GM12878 (cell line): ENCODE data around the gene ZBTB37. TPM values are rescaled to one million over a fixed set of nuclear protein-coding genes. Genes with fewer than 3 reads are reported as not detected.
A peak's percentile ranks its signal among the peaks of the same experiment; 100 is the strongest.

Source experiments
- ATF7 ChIP-seq: fragments of 450-650 bp; IDR thresholded peaks from 2 replicates; pipeline ENCODE4 v1.6.1; 2016; ENCODE audit warnings: low read depth, mild to moderate bottlenecking
- BCL11A ChIP-seq: IDR thresholded peaks from 2 replicates; pipeline ENCODE4 v1.6.1; 2011; ENCODE audit warnings: low read depth, low read length
- CEBPB ChIP-seq, 2 experiments: fragments of 150-350 bp in 1 of 2; IDR thresholded peaks; 2 replicates each; pipeline ENCODE4 v1.6.1; 2012 to 2014; ENCODE audit warnings: low read depth in 2 of 2, low read length in 2 of 2, borderline replicate concordance in 1 of 2, inconsistent platforms in 1 of 2
- CREB1 ChIP-seq: IDR thresholded peaks from 2 replicates; pipeline ENCODE4 v1.6.1; 2012; ENCODE audit warnings: low read depth, mild to moderate bottlenecking, inconsistent platforms
- CREM ChIP-seq: IDR thresholded peaks from 2 replicates; pipeline ENCODE4 v1.6.1; 2014; ENCODE audit warnings: antibody characterized with exemption, low read depth
- EED ChIP-seq: sonication (generic); IDR thresholded peaks from 2 replicates; pipeline ENCODE4 v1.6.1; 2016; ENCODE audit warnings: antibody characterized with exemption, low read depth
- EP300 ChIP-seq, 2 experiments: fragments of 150-350 bp in 1 of 2; IDR thresholded peaks; 2 replicates each; pipeline ENCODE4 v1.6.1; 2011 to 2012; ENCODE audit warnings: low read depth in 2 of 2, low read length in 2 of 2, borderline replicate concordance in 1 of 2, improper control_type of control experiment in 1 of 2, inconsistent platforms in 1 of 2; ENCODE audit not compliant: control insufficient read depth in 1 of 2
- ESRRA ChIP-seq: IDR thresholded peaks from 2 replicates; pipeline ENCODE4 v1.6.1; 2012; ENCODE audit warnings: mild to moderate bottlenecking, low read length, improper control_type of control experiment
- FOXM1 ChIP-seq: IDR thresholded peaks from 2 replicates; pipeline ENCODE4 v1.6.1; 2012; ENCODE audit warnings: low read depth, mild to moderate bottlenecking, inconsistent platforms, low read length, moderate library complexity
- GABPA ChIP-seq: IDR thresholded peaks from 2 replicates; pipeline ENCODE4 v1.6.1; 2014; ENCODE audit warnings: antibody characterized with exemption, low read depth, mild to moderate bottlenecking, inconsistent platforms
- IKZF1 ChIP-seq: fragments of 450-650 bp; conservative IDR thresholded peaks from 2 replicates; pipeline ENCODE4 v1.6.1; 2017; ENCODE audit warnings: antibody characterized with exemption, mild to moderate bottlenecking
- IRF4 ChIP-seq: IDR thresholded peaks from 2 replicates; pipeline ENCODE4 v1.6.1; 2011; ENCODE audit warnings: low read depth, low read length
- JUND ChIP-seq: IDR thresholded peaks from 2 replicates; pipeline ENCODE4 v1.6.1; 2012; ENCODE audit warnings: low read depth, mild to moderate bottlenecking, low read length, improper control_type of control experiment, moderate library complexity
- MTA2 ChIP-seq: fragments of 450-650 bp; IDR thresholded peaks from 2 replicates; pipeline ENCODE4 v1.6.1; 2016; ENCODE audit warnings: low read depth, mild to moderate bottlenecking, moderate library complexity
- NFXL1 ChIP-seq: fragments of 450-650 bp; IDR thresholded peaks from 2 replicates; pipeline ENCODE4 v1.6.1; 2017; ENCODE audit warnings: antibody characterized with exemption, mild to moderate bottlenecking, borderline replicate concordance
- NR2C1 ChIP-seq: fragments of 450-650 bp; IDR thresholded peaks from 2 replicates; pipeline ENCODE4 v1.6.1; 2017; ENCODE audit warnings: antibody characterized with exemption, mild to moderate bottlenecking, moderate library complexity
- PAX5 ChIP-seq: IDR thresholded peaks from 2 replicates; pipeline ENCODE4 v1.6.1; 2011; ENCODE audit warnings: low read depth, low read length, borderline replicate concordance
- PAX8 ChIP-seq: fragments of 450-650 bp; IDR thresholded peaks from 2 replicates; pipeline ENCODE4 v1.6.1; 2017; ENCODE audit warnings: mild to moderate bottlenecking, moderate library complexity
- RBBP5 ChIP-seq: fragments of 200-600 bp; sonication (generic); conservative IDR thresholded peaks from 2 replicates; pipeline ENCODE4 v1.6.1; 2016
- RCOR1 ChIP-seq: conservative IDR thresholded peaks from 2 replicates; pipeline ENCODE4 v1.6.1; 2012; ENCODE audit warnings: low read depth, low read length, improper control_type of control experiment
- RELA ChIP-seq: fragments of 450-650 bp; IDR thresholded peaks from 2 replicates; pipeline ENCODE4 v1.8.0; 2014; ENCODE audit warnings: borderline replicate concordance; ENCODE audit not compliant: partially characterized antibody
- SRF ChIP-seq, 2 experiments: IDR thresholded peaks; 2 replicates each; pipeline ENCODE4 v1.6.1; 2011; ENCODE audit warnings: low read depth in 2 of 2, low read length in 2 of 2, mild to moderate bottlenecking in 1 of 2, moderate library complexity in 1 of 2
- SUZ12 ChIP-seq: fragments of 200-600 bp; sonication (generic); IDR thresholded peaks from one replicate; pipeline ENCODE4 v1.6.1; 2018; ENCODE audit warnings: antibody characterized with exemption, mild to moderate bottlenecking; ENCODE audit not compliant: unreplicated experiment
- TCF12 ChIP-seq: IDR thresholded peaks from 2 replicates; pipeline ENCODE4 v1.6.1; 2011; ENCODE audit warnings: low read depth, mild to moderate bottlenecking, low read length
- YY1 ChIP-seq: IDR thresholded peaks from 2 replicates; pipeline ENCODE4 v1.6.1; 2011; ENCODE audit warnings: low read depth, mild to moderate bottlenecking, low read length
- ZNF207 ChIP-seq: fragments of 450-650 bp; IDR thresholded peaks from 2 replicates; pipeline ENCODE4 v1.6.1; 2014; ENCODE audit warnings: antibody characterized with exemption, mild to moderate bottlenecking, borderline replicate concordance
- ZNF217 ChIP-seq: fragments of 450-650 bp; IDR thresholded peaks from 2 replicates; pipeline ENCODE4 v1.6.1; 2017; ENCODE audit warnings: antibody characterized with exemption, mild to moderate bottlenecking
- polyA plus RNA-seq, 11 experiments: library from polyadenylated mRNA; depleted of rRNA in 4 of 11; unstranded in 6 of 11; stranded (reverse) in 5 of 11; fragments of >200 nt; fragmentation: Nextera tagmentation in 4 of 11; fragmentation: Illumina TruSeq in 1 of 11; extraction: Ambion mirVana in 4 of 11; extraction: Trizol in 1 of 11; gene quantifications; 1 replicate in 1 of 11; 2 replicates in 10 of 11; pipeline versions ENCODE4 v1.2.1 to v1.2.3, GENCODE V29; 2011 to 2016; ENCODE audit warnings: inconsistent platforms in 2 of 11, missing spikeins in 2 of 11, low read depth in 1 of 11
- total RNA-seq, 4 experiments: library from RNA; depleted of rRNA in 3 of 4; stranded (reverse); fragments of >200 nt in 3 of 4; fragmentation: Illumina TruSeq in 1 of 4; extraction: Trizol in 1 of 4; gene quantifications; 2 replicates each; pipeline versions ENCODE4 v1.2.1 to v1.2.3, GENCODE V29; 2013 to 2021
- TF ChIP-seq, protein P1 (sequence below): IDR thresholded peaks from 2 replicates; pipeline ENCODE4 v1.6.1; 2012; ENCODE audit warnings: low read depth, low read length, improper control_type of control experiment
- TF ChIP-seq, protein P2 (sequence below): fragments of 450-650 bp; formaldehyde crosslinking; IDR thresholded peaks from 2 replicates; pipeline ENCODE4 v1.5.0; 2022; ENCODE audit warnings: mild to moderate bottlenecking, missing genetic modification characterization

The ZBTB37 gene
- total and polyA plus RNA-seq, 10 of the 15 experiments (the other 5 are each of a cell fraction or from before 2014, with no cell fraction given), result 0.16 to 5.7 (median 1.9) TPM

- TF ChIP-seq NFXL1 (no peak), TCF12 (no peak), RELA (no peak), BCL11A (peak; percentile 22; the same call in 1 of the 2 replicates), GABPA (peak; percentile 89), IKZF1 (peak; percentile 95), YY1 (peak; percentile 100), CREM (peak; percentile 96), EED (no peak; the same call in 1 of the 2 replicates), RBBP5 (no peak), FOXM1 (peak; percentile 69; the same call in 1 of the 2 replicates), ZNF217 (no peak), ESRRA (0 out of 2 replicates have a peak, but pooled peaks have one; percentile 14), SRF (IDR thresholded peaks at IDR 0.05; ENCODE audit: low read depth in 2 of 2, low read length in 2 of 2) (peak in 1 of 2 experiments; percentile 75; a peak in 2 of 4 replicates), CEBPB (IDR thresholded peaks at IDR 0.05; ENCODE audit: borderline replicate concordance in 1 of 2, low read depth in 2 of 2, low read length in 2 of 2) (no peak), PAX8 (no peak), EP300 (IDR thresholded peaks at IDR 0.05; ENCODE audit: borderline replicate concordance in 1 of 2, control insufficient read depth in 1 of 2, low read depth in 2 of 2, low read length in 2 of 2) (no peak; a peak in 1 of 4 replicates), SUZ12 (no peak), NR2C1 (peak; percentile 91), CREB1 (peak; percentile 96), ATF7 (peak; percentile 57), PAX5 (0 out of 2 replicates have a peak, but pooled peaks have one; percentile 41), JUND (no peak), RCOR1 (0 out of 2 replicates have a peak, but pooled peaks have one; percentile 78), ZNF207 (no peak; the same call in 1 of the 2 replicates), IRF4 (0 out of 2 replicates have a peak, but pooled peaks have one; percentile 33), MTA2 (no peak)
- TF ChIP-seq, protein P1, sequence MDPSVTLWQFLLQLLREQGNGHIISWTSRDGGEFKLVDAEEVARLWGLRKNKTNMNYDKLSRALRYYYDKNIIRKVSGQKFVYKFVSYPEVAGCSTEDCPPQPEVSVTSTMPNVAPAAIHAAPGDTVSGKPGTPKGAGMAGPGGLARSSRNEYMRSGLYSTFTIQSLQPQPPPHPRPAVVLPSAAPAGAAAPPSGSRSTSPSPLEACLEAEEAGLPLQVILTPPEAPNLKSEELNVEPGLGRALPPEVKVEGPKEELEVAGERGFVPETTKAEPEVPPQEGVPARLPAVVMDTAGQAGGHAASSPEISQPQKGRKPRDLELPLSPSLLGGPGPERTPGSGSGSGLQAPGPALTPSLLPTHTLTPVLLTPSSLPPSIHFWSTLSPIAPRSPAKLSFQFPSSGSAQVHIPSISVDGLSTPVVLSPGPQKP, result peak; percentile 12; the same call in 1 of the 2 replicates
- TF ChIP-seq, protein P2, sequence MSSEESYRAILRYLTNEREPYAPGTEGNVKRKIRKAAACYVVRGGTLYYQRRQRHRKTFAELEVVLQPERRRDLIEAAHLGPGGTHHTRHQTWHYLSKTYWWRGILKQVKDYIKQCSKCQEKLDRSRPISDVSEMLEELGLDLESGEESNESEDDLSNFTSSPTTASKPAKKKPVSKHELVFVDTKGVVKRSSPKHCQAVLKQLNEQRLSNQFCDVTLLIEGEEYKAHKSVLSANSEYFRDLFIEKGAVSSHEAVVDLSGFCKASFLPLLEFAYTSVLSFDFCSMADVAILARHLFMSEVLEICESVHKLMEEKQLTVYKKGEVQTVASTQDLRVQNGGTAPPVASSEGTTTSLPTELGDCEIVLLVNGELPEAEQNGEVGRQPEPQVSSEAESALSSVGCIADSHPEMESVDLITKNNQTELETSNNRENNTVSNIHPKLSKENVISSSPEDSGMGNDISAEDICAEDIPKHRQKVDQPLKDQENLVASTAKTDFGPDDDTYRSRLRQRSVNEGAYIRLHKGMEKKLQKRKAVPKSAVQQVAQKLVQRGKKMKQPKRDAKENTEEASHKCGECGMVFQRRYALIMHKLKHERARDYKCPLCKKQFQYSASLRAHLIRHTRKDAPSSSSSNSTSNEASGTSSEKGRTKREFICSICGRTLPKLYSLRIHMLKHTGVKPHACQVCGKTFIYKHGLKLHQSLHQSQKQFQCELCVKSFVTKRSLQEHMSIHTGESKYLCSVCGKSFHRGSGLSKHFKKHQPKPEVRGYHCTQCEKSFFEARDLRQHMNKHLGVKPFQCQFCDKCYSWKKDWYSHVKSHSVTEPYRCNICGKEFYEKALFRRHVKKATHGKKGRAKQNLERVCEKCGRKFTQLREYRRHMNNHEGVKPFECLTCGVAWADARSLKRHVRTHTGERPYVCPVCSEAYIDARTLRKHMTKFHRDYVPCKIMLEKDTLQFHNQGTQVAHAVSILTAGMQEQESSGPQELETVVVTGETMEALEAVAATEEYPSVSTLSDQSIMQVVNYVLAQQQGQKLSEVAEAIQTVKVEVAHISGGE (CRISPR knock-in tag), result no peak
These were observed 43.7 kb upstream of the ZBTB37 start, which contains the start of the genes CENPL and DARS2 (continued) for GRCh38 chr1:173824315-173825081.
